HG03521 (cell line): ENCODE data around the gene ZNF547.
"Not testable (repeated sequence)": the region's sequence is repeated elsewhere in the genome, so short reads cannot be mapped to it uniquely, and the experiment has no call there.

Source experiments
- ATAC-seq: cut with Tn5 transposase; IDR thresholded peaks from one replicate; pipeline ENCODE4 v1.9.1; 2021; ENCODE audit warnings: mild to moderate bottlenecking, moderate library complexity; ENCODE audit not compliant: unreplicated experiment

Gene ZNF547

GRCh38 chr19:57374179-57374578 lies 10.8 kb downstream of the ZNF547 start:
- ATAC-seq = no peak

DNA sequence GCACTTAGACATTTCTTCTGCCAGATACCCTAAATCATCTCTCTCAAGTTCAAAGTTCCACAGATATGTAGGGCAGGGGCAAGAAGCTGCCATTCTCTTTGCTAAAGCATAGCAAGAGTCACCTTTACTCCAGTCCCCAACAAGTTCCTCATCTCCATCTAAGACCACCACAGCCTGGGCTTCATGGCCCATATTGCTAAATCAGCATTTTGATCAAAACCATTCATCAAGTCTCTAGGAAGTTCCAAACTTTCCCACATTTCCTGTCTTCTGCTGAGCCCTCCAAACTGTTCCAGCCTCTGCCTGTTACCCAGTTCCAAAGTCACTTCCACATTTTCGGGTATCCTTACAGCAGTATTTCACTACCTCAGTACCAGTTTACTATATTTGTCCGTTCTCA lies 11.3 kb downstream of the ZNF547 start:
- ATAC-seq = not testable (repeated sequence)

GRCh38 chr19:57376151-57376550 lies 12.8 kb downstream of the ZNF547 start:
- no peak for ATAC-seq

DNA sequence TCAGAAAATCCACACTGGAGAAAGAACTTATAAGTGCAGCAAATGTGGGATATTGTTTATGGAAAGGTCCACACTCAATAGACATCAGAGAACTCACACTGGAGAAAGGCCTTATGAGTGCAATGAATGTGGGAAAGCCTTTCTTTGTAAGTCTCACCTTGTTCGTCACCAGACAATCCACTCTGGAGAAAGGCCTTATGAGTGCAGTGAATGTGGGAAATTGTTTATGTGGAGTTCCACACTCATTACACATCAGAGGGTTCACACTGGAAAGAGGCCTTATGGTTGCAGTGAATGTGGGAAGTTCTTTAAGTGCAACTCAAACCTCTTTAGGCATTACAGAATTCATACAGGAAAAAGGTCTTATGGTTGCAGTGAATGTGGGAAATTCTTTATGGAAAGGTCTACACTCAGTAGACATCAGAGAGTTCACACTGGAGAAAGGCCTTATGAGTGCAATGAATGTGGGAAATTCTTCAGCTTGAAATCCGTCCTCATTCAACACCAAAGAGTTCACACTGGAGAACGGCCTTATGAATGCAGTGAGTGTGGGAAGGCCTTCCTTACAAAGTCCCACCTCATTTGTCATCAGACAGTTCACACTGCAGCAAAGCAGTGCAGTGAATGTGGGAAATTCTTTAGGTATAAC lies 14.3 kb downstream of the ZNF547 start:
- no peak for ATAC-seq

GRCh38 chr19:57380923-57381322 lies 17.6 kb downstream of the ZNF547 start:
- no peak for ATAC-seq

DNA sequence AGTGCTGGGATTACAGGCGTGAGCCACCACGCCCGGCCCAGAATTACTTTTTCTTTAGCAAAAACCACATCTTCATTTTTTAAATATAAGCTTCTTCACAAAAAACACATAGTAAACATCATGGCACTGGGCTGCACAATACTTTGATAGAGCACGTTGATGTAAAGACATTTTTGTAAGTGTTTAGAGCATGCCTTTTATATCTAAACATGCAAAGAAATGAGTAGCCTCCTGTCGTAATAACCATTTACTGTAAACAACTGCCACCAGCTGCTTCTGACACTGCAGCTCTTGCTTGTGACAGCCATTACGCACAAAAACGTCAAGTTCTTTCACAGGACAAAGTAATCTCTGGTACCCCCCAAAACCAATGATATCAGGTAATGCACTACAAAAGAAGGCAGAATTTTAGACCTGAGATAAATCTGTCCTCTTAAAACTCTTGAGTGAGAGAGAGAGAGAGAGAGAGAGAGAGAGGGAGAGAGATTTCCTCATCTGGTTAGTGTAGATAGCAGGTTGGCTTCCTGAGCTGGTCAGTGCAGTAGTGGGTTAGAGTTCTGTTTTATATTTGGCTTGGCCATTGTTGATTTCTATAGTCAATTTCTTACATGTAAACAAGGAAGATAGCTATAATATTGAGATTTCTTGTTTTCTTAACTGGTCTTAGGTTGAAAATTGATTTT lies 19.6 kb downstream of the ZNF547 start:
- no peak for ATAC-seq

DNA sequence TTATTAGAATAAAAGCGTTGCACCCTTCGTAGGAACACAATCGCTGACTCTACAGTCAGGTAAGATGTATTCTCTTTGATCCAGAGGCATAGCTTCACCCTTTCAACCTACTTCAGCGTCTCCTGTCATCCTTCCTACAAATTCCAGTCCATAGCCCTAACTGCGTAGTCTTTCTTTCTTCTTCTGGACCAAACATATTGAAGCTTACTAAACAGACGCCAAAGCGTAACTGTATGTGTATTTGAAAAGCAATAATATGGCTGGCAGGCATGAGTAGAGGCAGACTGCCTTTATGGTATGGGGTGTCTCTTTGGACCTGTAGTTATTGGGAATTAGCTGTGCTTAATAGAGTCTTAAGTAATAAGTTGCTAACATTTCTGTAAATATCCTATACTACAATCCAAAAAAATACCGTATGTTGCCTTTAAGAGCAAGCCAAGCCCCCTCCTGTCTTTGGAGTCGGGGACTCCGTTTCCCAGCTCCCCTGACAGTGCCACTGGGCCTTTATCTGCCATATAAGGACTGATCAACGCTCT lies 25.9 kb downstream of the ZNF547 start:
- ATAC-seq = no peak

DNA sequence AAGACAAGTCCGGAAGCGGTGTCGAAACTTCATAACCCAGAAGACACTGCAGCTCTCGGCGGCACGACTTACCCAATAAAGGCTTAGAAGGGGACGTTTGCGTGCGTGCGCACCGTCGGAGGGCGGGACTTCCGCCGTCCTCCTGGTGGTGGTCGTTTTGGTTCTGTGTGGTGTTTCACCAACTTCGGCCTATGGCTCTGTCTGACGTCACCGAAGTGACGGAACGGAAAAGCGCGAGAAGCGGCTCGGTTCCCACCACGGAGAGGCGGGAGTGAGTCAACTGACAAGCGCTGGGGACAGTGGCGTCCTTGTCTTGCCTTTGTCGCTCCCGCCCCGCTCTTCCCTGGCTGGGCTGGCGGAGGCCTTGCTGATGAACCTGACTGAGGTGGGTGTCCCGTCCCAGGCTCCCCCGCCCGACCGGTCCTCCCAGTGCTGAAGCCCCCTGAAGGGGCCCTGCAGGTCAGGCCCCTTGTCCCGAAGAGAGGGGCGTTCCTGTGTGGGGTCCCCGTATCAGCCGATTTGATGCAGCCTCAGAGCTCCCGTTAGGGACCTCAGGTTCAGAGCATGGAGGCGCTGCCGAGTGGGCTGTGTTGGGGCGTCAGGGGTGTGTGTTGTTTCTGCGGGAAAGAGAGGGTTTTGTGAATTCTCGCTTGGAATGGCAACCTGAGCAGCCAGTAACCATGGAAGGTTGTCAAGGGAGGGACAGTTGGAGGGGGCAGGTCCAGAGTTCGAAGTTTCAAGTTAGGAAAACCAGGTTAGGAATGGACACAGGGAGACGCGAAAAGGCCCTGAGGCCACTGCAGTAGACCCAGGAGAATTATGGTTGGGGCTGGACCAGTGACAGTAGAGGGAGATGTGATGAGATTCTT lies 26.6 kb downstream of the ZNF547 start, which contains the start of gene ZNF548:
TSS of gene ZNF548 (plus strand) at position 125 of the 869 bp plus-strand sequence. CDS start at position 371, 246 bp downstream.
- ATAC-seq = peak; percentile 96

DNA sequence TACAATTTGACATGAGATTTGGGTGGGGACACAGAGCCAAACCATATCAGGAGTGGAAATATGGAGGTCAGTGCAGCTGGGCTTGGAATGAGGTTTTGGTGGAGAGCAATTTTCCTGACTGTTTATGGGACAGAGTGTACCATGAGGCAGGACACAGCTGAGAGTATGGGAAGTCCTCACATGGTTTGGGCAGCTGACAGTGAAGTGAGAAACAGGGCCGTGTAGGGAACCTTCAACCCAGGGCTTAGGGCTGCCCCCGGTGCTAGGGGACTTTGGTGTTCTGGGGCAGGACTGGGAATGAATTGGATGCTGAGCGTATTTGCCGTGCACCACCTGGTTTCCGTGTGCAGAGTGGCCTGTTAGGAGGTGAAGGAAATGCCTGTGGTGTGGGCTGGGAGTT lies 32.4 kb downstream of the ZNF547 start:
- no peak for ATAC-seq

DNA sequence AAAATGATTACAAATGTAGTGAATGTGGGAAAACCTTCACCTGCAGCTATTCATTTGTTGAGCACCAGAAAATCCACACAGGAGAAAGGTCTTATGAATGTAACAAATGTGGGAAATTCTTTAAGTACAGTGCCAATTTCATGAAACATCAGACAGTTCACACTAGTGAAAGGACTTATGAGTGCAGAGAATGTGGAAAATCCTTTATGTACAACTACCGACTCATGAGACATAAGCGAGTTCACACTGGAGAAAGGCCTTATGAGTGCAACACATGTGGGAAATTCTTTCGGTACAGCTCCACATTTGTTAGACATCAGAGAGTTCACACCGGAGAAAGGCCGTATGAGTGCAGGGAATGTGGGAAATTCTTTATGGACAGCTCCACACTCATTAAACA lies 35.5 kb downstream of the ZNF547 start:
- no peak for ATAC-seq

DNA sequence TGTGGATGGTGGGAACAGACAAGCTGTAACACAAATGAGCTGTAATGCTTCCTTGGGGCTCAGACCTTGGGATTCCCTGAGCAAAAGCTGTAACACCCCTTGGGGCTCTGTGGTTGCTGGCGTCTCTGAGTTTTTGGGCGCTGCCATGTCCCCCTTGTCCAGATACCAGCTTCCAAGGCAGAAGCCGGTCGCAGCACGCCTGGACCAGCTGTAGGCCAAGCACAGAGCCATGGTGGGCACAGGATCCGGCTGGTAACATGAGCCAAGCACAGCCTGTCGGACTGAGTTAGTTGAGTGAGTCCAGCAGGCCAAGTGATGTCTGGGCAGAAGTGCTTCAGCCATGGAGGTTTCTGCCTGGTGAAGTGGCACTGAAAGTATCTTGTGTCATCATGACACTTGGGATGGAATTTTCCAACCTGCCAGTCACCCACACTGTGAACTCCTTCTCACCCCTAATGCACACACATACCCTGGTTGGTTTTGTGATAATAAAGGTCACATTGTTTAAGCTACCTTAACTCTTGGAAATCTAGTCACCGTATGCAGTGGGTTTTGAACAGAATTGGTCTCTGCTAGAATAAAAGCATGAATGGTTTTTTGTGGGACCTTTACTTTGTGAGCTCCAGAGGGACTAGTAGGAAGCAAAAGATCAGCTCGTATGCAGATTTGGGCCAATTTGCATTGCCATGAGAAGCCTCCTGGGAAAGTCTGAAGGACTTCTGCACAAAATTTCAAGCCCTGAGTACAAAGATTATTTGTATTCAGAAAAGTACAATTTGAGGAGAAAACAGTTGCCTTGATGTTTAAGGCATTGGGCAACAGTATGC lies 40.6 kb downstream of the ZNF547 start:
- ATAC-seq = no peak

- no peak for ATAC-seq
These were observed 43.3 kb downstream of the ZNF547 start for GRCh38 chr19:57406516-57407123.

DNA sequence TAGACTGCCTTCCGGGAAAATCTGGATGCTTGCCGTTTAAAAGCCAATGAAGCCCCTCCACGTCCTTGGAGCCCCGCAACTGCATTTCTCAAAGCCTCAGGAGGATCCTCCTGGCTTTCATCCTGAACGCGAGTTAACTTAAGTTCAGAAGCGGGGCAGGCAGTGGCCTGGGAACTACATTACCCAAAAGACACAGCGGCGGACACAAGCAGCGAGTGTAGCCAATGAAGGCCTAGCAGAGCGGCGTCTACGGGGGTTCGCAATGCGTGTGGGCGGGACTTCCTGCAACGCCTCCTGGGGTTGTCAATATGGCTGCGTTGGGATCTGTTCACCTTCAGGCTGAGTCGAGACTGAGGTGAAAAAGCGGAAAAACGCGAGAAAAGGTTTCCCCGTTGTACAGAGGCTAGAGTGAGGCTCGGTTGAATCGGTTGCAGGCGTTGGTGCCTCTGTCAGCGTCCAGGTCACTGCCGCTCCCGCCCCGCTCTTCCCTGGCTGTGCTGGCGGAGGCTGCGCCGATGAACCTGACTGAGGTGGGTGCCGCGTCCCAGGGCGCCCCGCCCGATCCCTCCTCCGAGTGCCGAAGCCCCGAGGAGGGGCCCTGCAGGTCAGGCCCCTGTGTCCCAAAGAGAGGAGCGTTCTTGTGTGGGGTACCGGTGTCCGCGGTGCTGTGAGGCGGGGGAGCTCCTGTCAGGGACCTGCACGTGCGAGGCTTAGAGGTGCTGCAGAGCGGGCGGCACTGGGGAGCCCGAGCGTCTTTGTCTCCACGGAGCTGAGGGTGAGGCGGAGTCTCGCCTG lies 47.7 kb downstream of the ZNF547 start, which contains the start of gene ZNF17:
TSS of gene ZNF17 (plus strand) at position 285 of the 795 bp plus-strand sequence. CDS start 2,455 bp downstream, outside the sequence.
- peak; percentile 99 for ATAC-seq

DNA sequence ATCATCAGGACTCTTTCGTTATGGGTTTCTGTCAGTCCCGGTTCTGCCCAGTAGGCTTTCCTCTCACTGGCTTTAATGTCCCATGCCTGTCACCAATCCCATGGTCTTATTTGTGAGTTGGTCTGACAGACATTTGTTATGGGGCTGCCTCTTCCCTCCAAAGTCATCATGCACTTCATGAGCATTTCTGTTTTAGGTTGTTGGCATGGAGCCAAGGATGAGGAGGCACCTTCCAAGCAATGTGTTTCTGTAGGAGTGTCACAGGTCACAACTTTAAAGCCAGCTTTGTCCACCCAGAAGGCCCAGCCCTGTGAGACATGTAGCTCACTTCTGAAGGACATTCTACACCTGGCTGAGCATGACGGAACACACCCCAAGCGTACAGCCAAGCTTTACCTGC lies 56.1 kb downstream of the ZNF547 start:
- ATAC-seq = no peak

DNA sequence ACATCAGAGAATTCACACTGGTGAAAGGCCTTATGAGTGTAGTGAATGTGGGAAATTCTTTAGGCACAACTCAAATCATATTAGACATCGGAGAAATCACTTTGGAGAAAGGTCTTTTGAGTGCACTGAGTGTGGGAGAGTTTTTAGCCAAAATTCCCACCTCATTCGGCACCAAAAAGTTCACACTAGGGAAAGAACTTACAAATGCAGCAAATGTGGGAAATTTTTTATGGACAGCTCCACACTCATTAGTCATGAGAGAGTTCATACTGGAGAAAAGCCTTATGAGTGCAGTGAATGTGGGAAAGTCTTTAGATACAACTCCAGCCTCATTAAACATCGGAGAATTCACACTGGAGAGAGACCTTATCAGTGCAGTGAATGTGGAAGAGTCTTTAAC lies 57.7 kb downstream of the ZNF547 start:
- no peak for ATAC-seq
